Measurements from ENCODE around the gene LIN52.

- TF ChIP-seq SIN3A (IDR thresholded peaks at IDR 0.05; ENCODE audit: borderline replicate concordance in 2 of 2, control insufficient read depth in 1 of 2, low read depth in 2 of 2, low read length in 2 of 2) (no peak), NFE2L1 (tag; IDR thresholded peaks at IDR 0.05; ENCODE audit: borderline replicate concordance, low read depth) (no peak), POLR2A (conservative IDR thresholded peaks at IDR 0.05) (no peak), TEAD2 (tag; IDR thresholded peaks at IDR 0.05) (no peak)
Measured at GRCh38 chr14:74161526-74162158, 76.9 kb downstream of the LIN52 start.
